Neutrophil (primary cell): ENCODE results near the gene HCFC1R1.
A peak's percentile ranks its signal among the peaks of the same experiment; 100 is the strongest.

ENCODE experiments used
- H3K27ac ChIP-seq: fragments of 200-600 bp; sonication (generic); 2 replicates; pipeline ENCODE4 v1.5.1; 2016; ENCODE audit warnings: mild to moderate bottlenecking, moderate library complexity
- H3K27me3 ChIP-seq: fragments of 200-600 bp; sonication (generic); 2 replicates; pipeline ENCODE4 v1.6.0; 2016; ENCODE audit warnings: mild to moderate bottlenecking
- H3K36me3 ChIP-seq: fragments of 200-600 bp; sonication (generic); 2 replicates; pipeline ENCODE4 v1.5.1; 2017
- H3K4me1 ChIP-seq, 2 experiments: fragments of 200-600 bp in 1 of 2; sonication (generic) in 1 of 2; 1 replicate in 1 of 2; 2 replicates in 1 of 2; pipeline versions ENCODE4 v1.5.1 to v1.6.1; 2013 to 2016; ENCODE audit warnings: low read depth in 1 of 2, low read length in 1 of 2, mild to moderate bottlenecking in 1 of 2, moderate library complexity in 1 of 2; ENCODE audit not compliant: control insufficient read depth in 1 of 2, insufficient read depth in 1 of 2
- H3K4me3 ChIP-seq, 2 experiments: fragments of 200-600 bp in 1 of 2; sonication (generic) in 1 of 2; 1 replicate in 1 of 2; 2 replicates in 1 of 2; pipeline ENCODE4 v1.5.1; 2013 to 2016; ENCODE audit warnings: low read depth in 1 of 2, low read length in 1 of 2, mild to moderate bottlenecking in 1 of 2, moderate library complexity in 1 of 2
- H3K9me3 ChIP-seq: fragments of 200-600 bp; sonication (generic); 2 replicates; pipeline ENCODE4 v1.5.1; 2016
- TF ChIP-seq, protein P1 (sequence below): fragments of 200-600 bp; sonication (generic); IDR thresholded peaks from 2 replicates; pipeline ENCODE4 v1.5.1; 2016; ENCODE audit warnings: antibody characterized with exemption

The HCFC1R1 gene

DNA sequence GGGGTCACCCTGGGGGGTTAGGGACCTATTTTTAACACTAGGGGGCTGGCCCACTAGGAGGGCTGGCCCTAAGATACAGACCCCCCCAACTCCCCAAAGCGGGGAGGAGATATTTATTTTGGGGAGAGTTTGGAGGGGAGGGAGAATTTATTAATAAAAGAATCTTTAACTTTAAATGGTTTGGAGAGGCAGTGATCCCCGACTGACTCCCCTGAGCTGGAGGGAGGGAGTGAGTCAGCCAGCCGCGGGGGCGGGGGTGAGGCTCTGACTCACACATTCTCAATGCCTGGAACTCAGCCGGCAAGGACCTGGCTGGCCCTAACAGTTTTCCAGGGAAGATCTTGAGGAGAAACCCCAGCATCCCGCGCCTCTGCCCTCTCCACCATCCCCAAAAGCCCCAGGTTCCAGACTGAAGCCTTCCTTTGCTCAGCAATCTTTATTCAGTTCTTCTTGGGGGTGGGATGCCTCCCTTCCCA is 1.5 kb downstream of the HCFC1R1 start:
- H3K4me3 ChIP-seq = peak overlapping the region; percentile 83 to 95
- TF ChIP-seq, protein P1, sequence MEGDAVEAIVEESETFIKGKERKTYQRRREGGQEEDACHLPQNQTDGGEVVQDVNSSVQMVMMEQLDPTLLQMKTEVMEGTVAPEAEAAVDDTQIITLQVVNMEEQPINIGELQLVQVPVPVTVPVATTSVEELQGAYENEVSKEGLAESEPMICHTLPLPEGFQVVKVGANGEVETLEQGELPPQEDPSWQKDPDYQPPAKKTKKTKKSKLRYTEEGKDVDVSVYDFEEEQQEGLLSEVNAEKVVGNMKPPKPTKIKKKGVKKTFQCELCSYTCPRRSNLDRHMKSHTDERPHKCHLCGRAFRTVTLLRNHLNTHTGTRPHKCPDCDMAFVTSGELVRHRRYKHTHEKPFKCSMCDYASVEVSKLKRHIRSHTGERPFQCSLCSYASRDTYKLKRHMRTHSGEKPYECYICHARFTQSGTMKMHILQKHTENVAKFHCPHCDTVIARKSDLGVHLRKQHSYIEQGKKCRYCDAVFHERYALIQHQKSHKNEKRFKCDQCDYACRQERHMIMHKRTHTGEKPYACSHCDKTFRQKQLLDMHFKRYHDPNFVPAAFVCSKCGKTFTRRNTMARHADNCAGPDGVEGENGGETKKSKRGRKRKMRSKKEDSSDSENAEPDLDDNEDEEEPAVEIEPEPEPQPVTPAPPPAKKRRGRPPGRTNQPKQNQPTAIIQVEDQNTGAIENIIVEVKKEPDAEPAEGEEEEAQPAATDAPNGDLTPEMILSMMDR = no peak
- no peaks in the 10 kb centered on the region for H3K9me3 ChIP-seq
- H3K27me3 ChIP-seq = peaks cover 22% of the 10 kb centered on the region
- peaks cover 14% of the 10 kb centered on the region for H3K36me3 ChIP-seq
- peak overlapping the region; percentile 90 for H3K27ac ChIP-seq
- H3K4me1 ChIP-seq = peaks cover 52 to 69% of the 10 kb centered on the region in 2 experiments

DNA sequence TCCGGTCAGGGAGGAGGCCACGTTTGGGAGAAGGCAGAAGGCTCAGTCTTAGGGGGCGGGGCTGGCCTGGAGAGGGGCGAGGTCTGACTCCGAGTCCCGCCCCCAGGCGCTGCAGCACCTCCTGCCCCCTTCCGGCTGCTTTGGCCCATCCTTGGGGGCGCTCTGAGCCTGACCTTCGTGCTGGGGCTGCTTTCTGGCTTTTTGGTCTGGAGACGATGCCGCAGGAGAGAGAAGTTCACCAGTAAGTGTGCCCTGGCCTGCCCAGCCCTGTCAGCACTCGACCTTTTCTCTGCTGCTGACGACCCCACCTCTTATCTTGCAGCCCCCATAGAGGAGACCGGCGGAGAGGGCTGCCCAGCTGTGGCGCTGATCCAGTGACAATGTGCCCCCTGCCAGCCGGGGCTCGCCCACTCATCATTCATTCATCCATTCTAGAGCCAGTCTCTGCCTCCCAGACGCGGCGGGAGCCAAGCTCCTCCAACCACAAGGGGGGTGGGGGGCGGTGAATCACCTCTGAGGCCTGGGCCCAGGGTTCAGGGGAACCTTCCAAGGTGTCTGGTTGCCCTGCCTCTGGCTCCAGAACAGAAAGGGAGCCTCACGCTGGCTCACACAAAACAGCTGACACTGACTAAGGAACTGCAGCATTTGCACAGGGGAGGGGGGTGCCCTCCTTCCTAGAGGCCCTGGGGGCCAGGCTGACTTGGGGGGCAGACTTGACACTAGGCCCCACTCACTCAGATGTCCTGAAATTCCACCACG is 2.1 kb downstream of the HCFC1R1 start:
- Histone ChIP-seq H3K36me3 (peaks cover 14% of the 10 kb centered on the region), H3K4me3 (peak overlapping the region; percentile 83 to 95), H3K9me3 (no peaks in the 10 kb centered on the region), H3K27me3 (peaks cover 22% of the 10 kb centered on the region), H3K27ac (peak overlapping the region; percentile 90), H3K4me1 (peaks cover 52 to 66% of the 10 kb centered on the region in 2 experiments)
- TF ChIP-seq, protein P1 = peak; percentile 46

DNA sequence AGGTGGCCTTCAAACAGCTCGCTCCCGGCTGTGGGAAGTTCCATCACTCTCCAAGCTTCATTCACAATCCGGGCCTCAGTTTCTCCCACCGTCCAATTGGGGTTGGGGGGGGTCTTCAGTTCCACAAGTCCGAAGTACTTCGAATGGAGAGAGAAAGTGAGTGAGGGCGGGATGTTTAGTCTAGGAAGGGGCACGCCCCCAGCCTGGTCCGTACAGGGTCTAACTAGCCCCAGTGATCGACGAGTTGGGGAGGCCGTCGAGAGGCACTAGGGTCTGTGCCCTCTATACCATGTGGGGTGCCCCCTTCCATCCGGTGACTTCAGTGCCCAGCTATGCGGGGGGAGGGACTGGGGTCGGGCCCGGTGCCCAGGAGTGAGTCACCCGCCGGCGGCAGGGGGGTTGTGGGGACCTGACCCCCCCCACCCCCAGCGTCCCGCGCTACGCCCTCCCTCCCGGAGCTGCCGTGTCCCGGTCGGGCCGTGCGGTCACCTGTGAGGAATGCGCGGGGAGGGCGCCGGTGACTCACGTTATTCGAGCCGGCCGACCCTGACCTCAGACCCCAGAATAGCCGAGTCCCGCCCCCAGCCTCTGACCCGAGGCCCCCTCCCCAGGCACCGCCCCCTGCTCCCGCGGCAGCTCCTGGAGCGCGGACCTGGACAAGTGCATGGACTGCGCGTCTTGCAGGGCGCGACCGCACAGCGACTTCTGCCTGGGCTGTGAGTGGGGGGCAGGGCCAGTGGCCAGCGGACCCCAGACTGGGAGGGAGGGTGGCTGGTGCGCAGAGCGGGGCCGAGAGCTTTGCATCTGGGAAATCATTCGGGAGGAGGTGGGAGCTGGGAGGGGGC is 2.9 kb downstream of the HCFC1R1 start:
- Histone ChIP-seq H3K4me3 (peak overlapping the region; percentile 83 to 95), H3K27me3 (peaks cover 22% of the 10 kb centered on the region), H3K36me3 (peaks cover 14% of the 10 kb centered on the region), H3K4me1 (peaks cover 52 to 66% of the 10 kb centered on the region in 2 experiments), H3K27ac (peak overlapping the region; percentile 90), H3K9me3 (no peaks in the 10 kb centered on the region)
- TF ChIP-seq, protein P1 = no peak

DNA sequence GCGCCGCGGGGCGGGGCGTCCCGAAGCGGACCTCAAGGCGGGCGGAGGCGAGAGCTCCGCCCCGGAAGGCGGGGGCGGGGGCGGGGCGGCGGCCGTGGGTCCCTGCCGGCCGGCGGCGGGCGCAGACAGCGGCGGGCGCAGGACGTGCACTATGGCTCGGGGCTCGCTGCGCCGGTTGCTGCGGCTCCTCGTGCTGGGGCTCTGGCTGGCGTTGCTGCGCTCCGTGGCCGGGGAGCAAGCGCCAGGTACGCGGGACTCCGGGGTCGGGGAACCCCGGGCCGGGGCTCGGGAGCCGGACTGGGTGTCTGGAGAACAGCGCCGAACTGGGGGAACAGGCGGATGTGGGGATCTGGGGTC is 3.5 kb downstream of the HCFC1R1 start, which contains the start of gene TNFRSF12A:
TNFRSF12A (plus strand) TSS at position 122 of the 357 bp plus-strand sequence; CDS start at position 152, 30 bp downstream.
- Histone ChIP-seq H3K27ac (peak within 1 kb of the TSS; percentile 90), H3K4me1 (peaks cover 52 to 66% of the 10 kb centered on the region in 2 experiments)

DNA sequence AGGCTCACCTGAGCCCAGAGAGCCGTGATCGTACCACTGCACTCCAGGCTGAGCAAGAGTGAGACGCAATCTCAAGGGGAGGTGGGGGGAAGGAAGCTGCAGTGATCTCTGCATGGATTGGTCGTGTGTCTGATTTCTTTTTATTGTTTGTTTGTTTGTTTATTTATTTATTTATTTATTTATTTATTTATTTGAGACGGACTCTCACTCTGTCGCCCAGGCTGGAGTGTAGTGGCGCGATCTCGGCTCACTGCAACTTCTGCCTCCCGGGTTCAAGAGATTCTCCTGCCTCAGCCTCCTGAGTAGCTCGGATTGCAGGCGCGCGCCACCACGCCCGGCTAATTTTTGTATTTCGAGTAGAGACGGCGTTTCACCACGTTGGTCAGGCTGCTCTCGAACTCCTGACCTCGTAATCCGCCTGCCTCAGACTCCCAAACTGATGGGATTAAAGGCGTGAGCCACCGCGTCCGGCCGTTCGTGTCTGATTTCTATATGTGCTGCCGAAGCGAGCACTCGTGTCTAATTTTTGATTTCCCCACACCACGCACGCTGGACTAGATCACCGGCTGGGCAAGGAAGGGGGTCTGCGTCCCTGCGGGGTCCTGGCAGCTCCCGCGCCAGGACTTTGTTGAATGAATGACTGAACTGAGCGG is 4.0 kb downstream of the HCFC1R1 start:
- Histone ChIP-seq H3K36me3 (peaks cover 18% of the 10 kb centered on the region), H3K4me3 (peak overlapping the region; percentile 83 to 95), H3K9me3 (no peaks in the 10 kb centered on the region), H3K27ac (peak overlapping the region; percentile 90), H3K4me1 (peaks cover 52 to 66% of the 10 kb centered on the region in 2 experiments), H3K27me3 (peaks cover 22% of the 10 kb centered on the region)
- TF ChIP-seq, protein P1 = no peak

More for the DNA sequence above, 3.5 kb downstream of the HCFC1R1 start, which contains the start of gene TNFRSF12A:
- Histone ChIP-seq H3K9me3 (no peaks in the 10 kb centered on the region), H3K27me3 (peaks cover 22% of the 10 kb centered on the region), H3K36me3 (peaks cover 14% of the 10 kb centered on the region), H3K4me3 (peak within 1 kb of the TSS; percentile 83 to 95)
- TF ChIP-seq, protein P1 = peak; percentile 77
